ENCODE results near the gene LSG1. TPM values are rescaled to one million over a fixed set of nuclear protein-coding genes. Genes with fewer than 3 reads are reported as not detected.

Gene LSG1
- total RNA-seq, 6 experiments from 2014 or later: 13.7 to 23.2 (median 18.0) TPM

GRCh38 chr3:194647747-194648146 is 24.2 kb downstream of the LSG1 start:
- no peak overlapping the region for H3K27ac ChIP-seq
- TF ChIP-seq CTCF (IDR thresholded peaks at IDR 0.05) (no peak), POLR2A (IDR thresholded peaks at IDR 0.05) (no peak)
- H3K36me3 ChIP-seq: peaks cover 3 to 78% (median 14%) of the 10 kb centered on the region in 4 donors
- H3K4me3 ChIP-seq: no peak overlapping the region
- intact Hi-C loops (cut with DNase I): no loop called here
- DNase-seq: no peak
- H3K4me1 ChIP-seq: no peaks in the 10 kb centered on the region
- no peaks in the 10 kb centered on the region for H3K27me3 ChIP-seq
- ATAC-seq: peak in 1 of 4 donors; percentile 60
- WGBS (ENCODE audit: insufficient coverage, low coverage, low lambda C conversion rate, missing lambda C conversion rate): 62% methylated on average over 3 of the region's 3 CpGs
- no peaks in the 10 kb centered on the region for H3K9me3 ChIP-seq

GRCh38 chr3:194642769-194643168 is 29.2 kb downstream of the LSG1 start:
- Histone ChIP-seq H3K4me3 (no peak overlapping the region), H3K36me3 (peaks cover 0 to 52% (median 6%) of the 10 kb centered on the region in 4 donors), H3K27me3 (no peaks in the 10 kb centered on the region), H3K27ac (no peak overlapping the region), H3K4me1 (no peaks in the 10 kb centered on the region), H3K9me3 (no peaks in the 10 kb centered on the region)
- no peak for TF ChIP-seq CTCF (IDR thresholded peaks at IDR 0.05)
- TF ChIP-seq POLR2A (IDR thresholded peaks at IDR 0.05): no peak
- DNase-seq (no peak), ATAC-seq (no peak)
- 88% methylated on average over 2 of the region's 2 CpGs for WGBS (ENCODE audit: insufficient coverage, low coverage, low lambda C conversion rate, missing lambda C conversion rate)
- intact Hi-C loops (cut with DNase I): no loop called here

GRCh38 chr3:194640829-194641228 is 31.2 kb downstream of the LSG1 start:
- DNase-seq (no peak), ATAC-seq (peak in 3 of 4 donors; percentile 12 to 25 (median 13))
- intact Hi-C loops (cut with DNase I): no loop called here
- Histone ChIP-seq H3K4me1 (no peaks in the 10 kb centered on the region), H3K4me3 (no peak overlapping the region), H3K27ac (peak overlapping the region in 1 of 3 donors; percentile 50), H3K27me3 (no peaks in the 10 kb centered on the region), H3K9me3 (no peaks in the 10 kb centered on the region), H3K36me3 (peaks cover 0 to 43% (median 6%) of the 10 kb centered on the region in 4 donors)
- 74% methylated on average over 6 of the region's 7 CpGs for WGBS (ENCODE audit: insufficient coverage, low coverage, low lambda C conversion rate, missing lambda C conversion rate)
- TF ChIP-seq CTCF (IDR thresholded peaks at IDR 0.05): peak in 1 of 4 donors; percentile 15
- TF ChIP-seq POLR2A (IDR thresholded peaks at IDR 0.05): no peak

- DNase-seq (no peak), ATAC-seq (no peak)
- no peaks in the 10 kb centered on the region for H3K9me3 ChIP-seq
Measured at GRCh38 chr3:194638991-194639605, 32.9 kb downstream of the LSG1 start.

More at GRCh38 chr3:194638991-194639605, 32.9 kb downstream of the LSG1 start:
- intact Hi-C loops (cut with DNase I): no loop called here
- Histone ChIP-seq H3K36me3 (peaks cover 0 to 29% (median 6%) of the 10 kb centered on the region in 4 donors), H3K4me3 (no peak overlapping the region), H3K4me1 (no peaks in the 10 kb centered on the region), H3K27ac (no peak overlapping the region), H3K27me3 (no peaks in the 10 kb centered on the region)
- 94% methylated on average over 8 of the region's 10 CpGs for WGBS (ENCODE audit: insufficient coverage, low coverage, low lambda C conversion rate, missing lambda C conversion rate)
- TF ChIP-seq POLR2A (IDR thresholded peaks at IDR 0.05) (no peak), CTCF (IDR thresholded peaks at IDR 0.05) (no peak)

All from right lobe of liver (tissue), 6 donors.